Measurements from ENCODE around the gene KRTAP2-2. TPM values are rescaled to one million over a fixed set of nuclear protein-coding genes. Genes with fewer than 3 reads are reported as not detected.
"Not testable (repeated sequence)": the region's sequence is repeated elsewhere in the genome, so short reads cannot be mapped to it uniquely, and the experiment has no call there.

Gene KRTAP2-2
- total RNA-seq, 2 experiments from 2014 or later = not detected

DNA sequence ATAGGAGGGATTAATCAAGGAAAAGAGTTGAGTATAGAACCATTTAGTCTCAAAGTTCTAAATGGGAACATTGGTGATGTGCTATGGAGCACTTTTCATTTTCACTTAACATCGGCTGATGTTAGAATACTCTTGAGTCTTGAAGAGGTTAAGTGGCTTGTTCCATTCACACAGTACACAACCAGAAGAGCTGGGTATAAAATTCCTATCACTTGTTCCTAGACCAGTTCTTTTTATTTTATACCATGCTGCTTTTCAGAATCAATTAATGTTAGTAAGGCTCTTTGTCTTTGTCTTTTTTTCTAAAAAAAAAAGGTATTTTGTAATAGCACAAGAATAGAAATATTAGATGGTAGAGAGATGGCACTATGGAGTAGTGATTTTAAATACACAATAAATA lies 12.1 kb downstream of the KRTAP2-2 start:
- ChIA-PET CTCF (no interaction called here), POLR2A (no interaction called here)

DNA sequence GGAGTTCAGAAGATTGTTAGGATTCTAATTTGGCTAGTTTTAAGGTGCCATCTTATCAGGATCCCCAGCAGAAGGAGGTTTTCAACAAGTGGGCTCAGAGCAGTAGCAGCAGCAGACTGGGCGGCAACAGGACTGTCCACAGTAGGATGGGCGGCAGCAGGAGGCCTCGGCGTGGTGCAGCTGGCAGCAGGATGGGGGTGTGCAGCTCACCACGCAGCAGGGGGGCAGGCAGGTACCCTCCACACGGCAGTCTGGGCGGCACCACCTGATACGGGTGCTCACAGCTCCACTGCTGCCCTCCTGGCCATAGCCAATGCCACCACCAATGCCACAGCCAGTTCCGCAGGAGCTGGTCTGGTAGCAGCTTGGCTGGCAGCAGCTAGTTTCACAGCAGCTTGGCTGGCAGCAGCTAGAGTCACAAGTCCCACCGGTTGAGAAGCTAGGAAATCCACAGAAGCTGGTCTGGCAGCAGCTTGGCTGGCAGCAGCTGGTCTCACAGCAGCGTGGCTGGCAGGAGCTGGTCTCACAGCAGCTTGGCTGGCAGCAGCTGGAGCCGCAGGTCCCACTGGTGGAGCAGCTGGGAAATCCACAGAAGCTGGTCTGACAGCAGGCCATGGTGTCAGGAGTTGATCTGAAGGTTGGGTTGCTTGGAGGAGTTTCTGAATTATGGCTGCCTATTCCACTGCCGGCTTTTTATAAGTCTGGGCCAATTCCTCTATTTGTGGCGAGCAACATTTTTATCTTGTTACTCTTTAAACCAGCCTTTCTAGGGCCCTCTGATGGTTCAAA lies 14.1 kb downstream of the KRTAP2-2 start, which contains the start of gene KRTAP1-1:
KRTAP1-1 (minus strand) TSS at position 668 of the 789 bp plus-strand sequence; CDS start at position 615, 53 bp downstream.
- H3K9me3 ChIP-seq (ENCODE audit: control insufficient read depth in 1 of 2, insufficient read depth in 1 of 2, low read length in 2 of 2); H3K27me3 ChIP-seq (ENCODE audit: control insufficient read depth in 1 of 2, insufficient read depth in 2 of 2, low read length in 2 of 2); POLR2A ChIA-PET; H3K4me1 ChIP-seq (ENCODE audit: insufficient read depth, low read length); CTCF ChIA-PET; H3K4me3 Mint-ChIP-seq; H3K9me3 Mint-ChIP-seq; H3K27ac ChIP-seq (ENCODE audit: low read depth in 1 of 2, low read length in 2 of 2); ATAC-seq (ENCODE audit: poor library complexity); H3K27ac Mint-ChIP-seq; H3K4me3 ChIP-seq (ENCODE audit: low read length); H3K36me3 Mint-ChIP-seq (ENCODE audit: low read depth); intact Hi-C loops (cut with DNase I, micrococcal nuclease); H3K4me1 Mint-ChIP-seq (ENCODE audit: low read depth); H3K36me3 ChIP-seq (ENCODE audit: insufficient read depth, low read length); DNase-seq: not testable (repeated sequence)
- H3K27me3 Mint-ChIP-seq = peaks cover 12% of the 10 kb centered on the region

More for the DNA sequence above, 12.1 kb downstream of the KRTAP2-2 start:
- H3K36me3 ChIP-seq (ENCODE audit: insufficient read depth, low read length) = no peaks in the 10 kb centered on the region
- TF ChIP-seq, protein P1, sequence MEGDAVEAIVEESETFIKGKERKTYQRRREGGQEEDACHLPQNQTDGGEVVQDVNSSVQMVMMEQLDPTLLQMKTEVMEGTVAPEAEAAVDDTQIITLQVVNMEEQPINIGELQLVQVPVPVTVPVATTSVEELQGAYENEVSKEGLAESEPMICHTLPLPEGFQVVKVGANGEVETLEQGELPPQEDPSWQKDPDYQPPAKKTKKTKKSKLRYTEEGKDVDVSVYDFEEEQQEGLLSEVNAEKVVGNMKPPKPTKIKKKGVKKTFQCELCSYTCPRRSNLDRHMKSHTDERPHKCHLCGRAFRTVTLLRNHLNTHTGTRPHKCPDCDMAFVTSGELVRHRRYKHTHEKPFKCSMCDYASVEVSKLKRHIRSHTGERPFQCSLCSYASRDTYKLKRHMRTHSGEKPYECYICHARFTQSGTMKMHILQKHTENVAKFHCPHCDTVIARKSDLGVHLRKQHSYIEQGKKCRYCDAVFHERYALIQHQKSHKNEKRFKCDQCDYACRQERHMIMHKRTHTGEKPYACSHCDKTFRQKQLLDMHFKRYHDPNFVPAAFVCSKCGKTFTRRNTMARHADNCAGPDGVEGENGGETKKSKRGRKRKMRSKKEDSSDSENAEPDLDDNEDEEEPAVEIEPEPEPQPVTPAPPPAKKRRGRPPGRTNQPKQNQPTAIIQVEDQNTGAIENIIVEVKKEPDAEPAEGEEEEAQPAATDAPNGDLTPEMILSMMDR (IDR thresholded peaks at IDR 0.05) = no peak
- no peaks in the 10 kb centered on the region for H3K4me1 Mint-ChIP-seq (ENCODE audit: low read depth)
- H3K4me3 Mint-ChIP-seq = no peak overlapping the region
- DNase-seq (no peak), ATAC-seq (ENCODE audit: poor library complexity) (no peak)
- peaks cover 26% of the 10 kb centered on the region for H3K27me3 Mint-ChIP-seq
- H3K36me3 Mint-ChIP-seq (ENCODE audit: low read depth) = no peaks in the 10 kb centered on the region
- peaks cover 4 to 5% of the 10 kb centered on the region in 2 experiments for H3K27me3 ChIP-seq (ENCODE audit: control insufficient read depth in 1 of 2, insufficient read depth in 2 of 2, low read length in 2 of 2)
- no peaks in the 10 kb centered on the region for H3K4me1 ChIP-seq (ENCODE audit: insufficient read depth, low read length)
- H3K9me3 Mint-ChIP-seq = peaks cover 5% of the 10 kb centered on the region
- H3K4me3 ChIP-seq (ENCODE audit: low read length) = no peak overlapping the region
- intact Hi-C loops (cut with DNase I, micrococcal nuclease) = no loop called here
- H3K27ac ChIP-seq (ENCODE audit: low read depth in 1 of 2, low read length in 2 of 2) = no peak overlapping the region
- no peak overlapping the region for H3K27ac Mint-ChIP-seq
- peaks cover 0 to 5% of the 10 kb centered on the region in 2 experiments for H3K9me3 ChIP-seq (ENCODE audit: control insufficient read depth in 1 of 2, insufficient read depth in 1 of 2, low read length in 2 of 2)

DNA sequence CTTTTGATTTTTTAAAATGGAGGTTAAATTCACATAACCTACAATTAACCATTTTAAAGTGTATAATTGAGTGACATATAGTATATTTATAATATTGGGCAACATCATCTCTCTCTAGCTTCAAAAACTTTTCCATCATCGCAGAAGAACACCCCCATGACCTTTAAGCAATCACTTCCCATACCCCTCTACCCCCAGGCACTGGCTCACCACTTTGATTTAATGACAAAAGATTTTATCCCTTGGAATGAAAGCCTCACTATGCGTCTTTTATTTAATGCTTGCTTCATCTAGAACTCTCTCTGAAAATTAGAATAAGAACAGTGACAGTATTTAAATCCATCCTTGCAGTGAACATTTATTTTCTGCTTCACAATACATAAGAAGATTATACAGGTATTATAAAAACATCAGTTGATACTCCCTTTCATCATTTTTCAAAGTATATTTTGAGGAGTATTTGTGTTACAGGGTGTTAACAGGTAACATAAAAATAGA lies 17.1 kb downstream of the KRTAP2-2 start:
- DNase-seq (no peak), ATAC-seq (ENCODE audit: poor library complexity) (no peak)
- Histone ChIP-seq H3K4me1 (ENCODE audit: insufficient read depth, low read length) (no peaks in the 10 kb centered on the region), H3K36me3 (ENCODE audit: insufficient read depth, low read length) (no peaks in the 10 kb centered on the region), H3K9me3 (ENCODE audit: control insufficient read depth in 1 of 2, insufficient read depth in 1 of 2, low read length in 2 of 2) (peaks cover 0 to 2% of the 10 kb centered on the region in 2 experiments), H3K27me3 (ENCODE audit: control insufficient read depth in 1 of 2, insufficient read depth in 2 of 2, low read length in 2 of 2) (no peaks in the 10 kb centered on the region), H3K4me3 (ENCODE audit: low read length) (no peak overlapping the region), H3K27ac (ENCODE audit: low read depth in 1 of 2, low read length in 2 of 2) (no peak overlapping the region)
- ChIA-PET POLR2A (no interaction called here), CTCF (interaction anchor here (0.6 kb wide), 1 partner anchor 266 kb away, joined by 3 read pairs; no protein-coding TSS in a partner anchor)
- H3K4me1 Mint-ChIP-seq (ENCODE audit: low read depth) = no peaks in the 10 kb centered on the region
- no peaks in the 10 kb centered on the region for H3K9me3 Mint-ChIP-seq
- no peaks in the 10 kb centered on the region for H3K36me3 Mint-ChIP-seq (ENCODE audit: low read depth)
- intact Hi-C loops (cut with DNase I, micrococcal nuclease) = no loop called here
- no peak overlapping the region for H3K4me3 Mint-ChIP-seq
- TF ChIP-seq, protein P1 (IDR thresholded peaks at IDR 0.05) = no peak
- H3K27ac Mint-ChIP-seq = no peak overlapping the region
- peaks cover 4% of the 10 kb centered on the region for H3K27me3 Mint-ChIP-seq

DNA sequence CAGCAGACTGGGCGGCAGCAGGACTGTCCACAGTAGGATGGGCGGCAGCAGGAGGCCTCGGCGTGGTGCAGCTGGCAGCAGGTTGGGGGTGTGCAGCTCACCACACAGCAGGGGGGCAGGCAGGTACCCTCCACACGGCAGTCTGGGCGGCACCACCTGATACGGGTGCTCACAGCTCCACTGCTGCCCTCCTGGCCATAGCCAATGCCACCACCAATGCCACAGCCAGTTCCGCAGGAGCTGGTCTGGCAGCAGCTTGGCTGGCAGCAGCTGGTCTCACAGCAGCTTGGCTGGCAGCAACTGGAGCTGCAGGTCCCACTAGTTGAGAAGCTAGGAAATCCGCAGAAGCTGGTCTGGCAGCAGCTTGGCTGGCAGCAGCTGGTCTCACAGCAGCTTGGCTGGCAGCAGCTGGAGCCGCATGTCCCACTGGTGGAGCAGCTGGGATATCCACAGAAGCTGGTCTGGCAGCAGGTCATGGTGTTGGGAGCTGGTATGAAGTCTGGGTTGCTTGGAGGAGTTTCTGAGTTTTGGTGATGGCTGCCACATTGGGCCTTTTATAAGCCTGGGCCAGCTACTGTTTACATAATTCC lies 20.6 kb downstream of the KRTAP2-2 start, which contains the start of gene KRTAP1-3:
KRTAP1-3 (minus strand) TSS at position 529 of the 590 bp plus-strand sequence; CDS start at position 476, 53 bp downstream.
- CTCF ChIA-PET; H3K27me3 ChIP-seq (ENCODE audit: control insufficient read depth in 1 of 2, insufficient read depth in 2 of 2, low read length in 2 of 2); ATAC-seq (ENCODE audit: poor library complexity); H3K9me3 Mint-ChIP-seq; H3K4me3 ChIP-seq (ENCODE audit: low read length); H3K36me3 Mint-ChIP-seq (ENCODE audit: low read depth); H3K4me3 Mint-ChIP-seq; H3K4me1 ChIP-seq (ENCODE audit: insufficient read depth, low read length); DNase-seq; intact Hi-C loops (cut with DNase I, micrococcal nuclease); H3K27ac Mint-ChIP-seq; H3K36me3 ChIP-seq (ENCODE audit: insufficient read depth, low read length); POLR2A ChIA-PET; H3K9me3 ChIP-seq (ENCODE audit: control insufficient read depth in 1 of 2, insufficient read depth in 1 of 2, low read length in 2 of 2); H3K27ac ChIP-seq (ENCODE audit: low read depth in 1 of 2, low read length in 2 of 2); H3K4me1 Mint-ChIP-seq (ENCODE audit: low read depth): not testable (repeated sequence)
- peaks cover 30% of the 10 kb centered on the region for H3K27me3 Mint-ChIP-seq
